Activated gamma-delta T cell treated with anti-CD3 and anti-CD28 coated beads, Interleukin-2, amount 50 U/mL, for 16 hours (primary cell): ENCODE results near the gene MAML3.

ENCODE experiments used
- DNase-seq: peaks from one replicate; pipeline ENCODE4 v3.0.0-alpha.2; 2020; ENCODE audit warnings: low read depth

MAML3 gene

GRCh38 chr4:139686130-139686529, 467.9 kb downstream of the MAML3 start:
- DNase-seq: no peak

DNA sequence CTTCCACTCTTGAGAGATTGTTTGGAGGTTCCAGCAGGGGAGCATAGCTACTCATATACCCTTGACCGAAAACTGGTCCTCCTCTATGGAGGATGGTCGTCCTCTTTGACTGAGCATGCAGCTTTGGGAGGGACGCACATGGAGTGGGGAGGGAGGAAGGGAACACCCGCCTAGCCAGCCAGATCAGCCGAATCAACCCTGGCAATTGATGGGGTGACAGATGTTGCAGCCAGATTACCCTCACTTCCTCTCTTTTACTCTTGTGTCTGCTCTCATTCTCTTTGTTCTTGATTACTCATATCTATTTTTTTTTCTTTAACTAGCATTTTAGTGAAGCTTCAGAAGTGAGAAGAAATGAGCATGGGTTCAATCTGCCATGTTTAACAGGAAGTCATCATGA, 468.8 kb downstream of the MAML3 start:
- no peak for DNase-seq

DNA sequence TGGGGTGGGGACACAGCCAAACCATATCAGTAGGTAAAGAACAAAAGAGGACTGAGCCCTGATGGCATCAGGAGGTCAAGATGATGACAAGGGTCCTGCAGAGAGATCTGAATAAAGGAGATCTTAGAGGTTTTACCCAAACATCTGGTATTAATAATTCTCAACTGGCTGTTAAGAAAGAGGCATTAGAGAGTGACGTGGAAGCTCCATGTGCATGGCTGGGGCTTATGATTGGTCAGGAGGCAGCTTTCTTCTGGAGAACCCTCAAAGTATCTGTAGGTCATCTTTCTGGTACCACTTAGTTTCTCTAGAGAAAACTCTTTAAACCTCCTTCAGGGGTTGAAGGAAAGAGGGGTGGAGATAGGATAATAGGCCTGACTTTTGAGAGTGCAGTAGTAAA, 469.6 kb downstream of the MAML3 start:
- no peak for DNase-seq

GRCh38 chr4:139682741-139683151, 471.2 kb downstream of the MAML3 start:
- no peak for DNase-seq

GRCh38 chr4:139682309-139682708, 471.7 kb downstream of the MAML3 start:
- no peak for DNase-seq

DNA sequence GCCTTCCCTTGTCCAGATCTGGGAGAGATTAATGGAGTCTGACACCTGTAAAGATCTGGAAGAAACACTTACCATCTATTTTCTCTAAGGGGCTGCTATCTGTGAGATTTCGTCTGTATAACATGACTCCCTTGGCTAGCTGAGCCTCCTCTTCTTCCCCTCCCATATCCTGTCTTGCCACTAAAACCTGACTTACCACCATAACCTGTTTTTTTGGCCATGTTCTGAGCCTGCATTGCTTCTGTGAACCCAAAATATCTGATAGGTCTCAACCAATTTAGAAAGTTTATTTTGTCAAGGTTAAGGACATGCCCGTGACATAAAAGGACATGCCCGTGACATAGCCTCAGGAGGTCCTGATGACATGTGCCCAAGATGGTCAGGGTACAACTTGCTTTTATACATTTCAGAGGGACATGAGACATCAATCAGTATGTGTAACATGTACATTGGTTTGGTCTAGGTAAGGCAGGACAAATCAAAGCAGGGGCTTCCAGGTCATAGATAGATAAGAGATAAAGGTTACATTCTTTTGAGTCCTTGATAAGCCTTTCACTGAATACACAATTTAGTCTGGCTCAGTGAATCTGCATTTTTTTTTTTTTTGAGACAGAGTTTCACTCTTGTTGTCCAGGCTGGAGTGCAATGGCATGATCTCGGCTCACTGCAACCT, 476.9 kb downstream of the MAML3 start:
- DNase-seq: no peak

- no peak for DNase-seq
These were observed 477.6 kb downstream of the MAML3 start for GRCh38 chr4:139676365-139676764.

DNA sequence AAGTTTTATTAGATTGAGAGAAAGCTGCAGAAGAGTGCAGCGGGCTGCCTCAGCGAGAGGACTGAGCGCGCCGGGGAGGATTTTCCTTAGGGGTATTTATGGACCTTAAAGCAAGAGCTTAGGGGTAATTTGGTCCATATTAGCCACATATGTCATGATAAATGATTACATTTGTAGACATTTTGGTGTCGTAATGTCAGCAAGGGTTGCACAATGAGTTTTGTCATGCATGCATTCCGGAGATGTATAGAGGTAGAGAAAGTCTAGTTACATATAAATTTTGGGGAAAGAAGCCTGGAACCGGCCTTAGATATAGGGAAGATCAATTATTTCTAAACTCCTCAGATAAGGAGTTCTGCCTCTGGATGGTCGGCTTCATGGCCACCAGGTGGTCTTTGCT, 478.3 kb downstream of the MAML3 start:
- no peak for DNase-seq

DNA sequence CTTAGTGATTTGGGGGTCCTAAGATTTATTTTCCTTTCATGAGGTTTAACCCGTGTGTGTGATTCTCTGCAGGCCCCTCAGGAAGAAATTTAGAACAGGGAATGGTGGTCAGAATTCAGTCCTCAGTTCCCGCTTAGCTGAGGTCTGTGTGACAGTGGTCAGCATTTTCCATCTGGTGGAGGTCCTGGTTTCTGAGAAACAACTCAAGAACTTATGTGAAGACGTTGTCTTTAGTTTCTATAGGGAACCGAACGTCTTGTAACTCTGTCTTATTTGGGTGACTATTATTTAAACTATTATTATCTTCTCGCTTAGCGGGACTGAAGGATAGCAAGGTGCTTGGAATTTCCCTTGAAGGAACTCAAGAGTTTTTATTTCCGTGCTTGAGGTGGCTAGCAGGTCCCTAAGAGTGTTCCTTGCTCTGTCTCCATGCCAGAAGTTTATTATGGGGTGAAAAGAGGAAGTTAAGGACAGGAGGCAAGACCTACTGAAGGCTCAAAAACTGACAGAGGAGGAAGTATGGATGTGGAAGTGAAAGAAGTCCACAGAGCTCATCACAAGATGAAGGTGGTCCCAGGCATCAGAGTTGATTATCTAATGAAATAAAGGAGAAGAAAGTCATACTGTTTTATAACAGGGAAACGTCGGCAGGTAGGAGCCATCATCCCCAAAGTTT, 479.0 kb downstream of the MAML3 start:
- no peak for DNase-seq

DNA sequence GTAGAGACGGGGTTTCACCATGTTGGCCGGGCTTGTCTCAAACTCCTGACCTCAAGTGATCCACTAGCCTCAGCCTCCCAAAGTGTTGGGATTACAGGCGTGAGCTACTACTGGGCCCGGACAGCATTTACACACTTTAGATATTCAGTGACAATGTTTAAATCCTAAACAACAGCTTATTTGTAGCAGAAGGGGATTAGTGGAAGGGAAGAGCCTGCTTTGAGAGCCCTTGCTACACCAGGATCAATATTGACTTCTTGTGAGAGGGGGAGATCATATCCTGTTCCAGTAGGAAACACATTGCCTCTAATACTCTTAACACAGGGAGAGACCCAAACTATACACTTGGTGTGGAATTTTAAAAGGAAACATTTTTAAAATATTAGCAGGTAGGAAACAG, 481.3 kb downstream of the MAML3 start:
- DNase-seq: no peak

DNA sequence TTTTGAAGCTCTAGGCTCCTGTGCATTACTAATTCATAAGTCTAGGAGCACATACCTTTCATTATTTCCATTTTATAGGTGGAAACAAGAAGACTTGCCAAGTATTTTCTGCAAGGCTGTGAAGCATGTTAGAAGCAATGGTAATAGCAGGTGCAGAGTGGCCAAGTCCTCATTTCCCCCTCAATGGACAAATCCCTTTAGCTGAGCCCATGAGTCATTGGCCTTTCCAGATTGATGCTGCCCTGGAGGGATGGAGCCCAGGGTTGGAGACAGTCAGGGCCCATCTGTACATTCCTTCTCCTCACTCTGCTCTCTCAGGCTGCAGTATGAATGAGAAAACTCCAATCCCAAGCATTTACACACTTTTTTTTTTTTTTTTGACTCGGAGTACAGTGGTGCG, 481.8 kb downstream of the MAML3 start:
- DNase-seq: no peak

- DNase-seq: no peak
These were observed 483.2 kb downstream of the MAML3 start for GRCh38 chr4:139670775-139671174.

DNA sequence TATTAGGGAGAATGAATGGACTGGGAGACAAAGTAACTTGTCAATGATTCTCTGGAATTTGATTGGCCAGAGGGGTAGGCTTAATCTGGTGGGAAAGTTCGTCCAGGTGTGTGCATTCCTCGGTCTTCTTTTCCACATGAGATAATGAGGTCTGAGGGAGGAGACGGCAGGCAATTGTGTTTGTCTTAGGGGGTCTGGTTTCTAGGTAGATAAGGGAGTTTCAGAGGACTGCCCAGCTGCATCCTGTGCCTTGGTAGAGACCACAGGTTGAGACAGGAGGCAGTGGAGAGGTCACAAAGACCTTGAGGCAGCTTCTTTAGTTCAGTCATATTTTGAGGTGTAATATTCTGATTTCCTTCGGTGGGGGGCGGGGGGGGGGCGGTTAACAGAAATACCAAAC, 484.1 kb downstream of the MAML3 start:
- DNase-seq: no peak

DNA sequence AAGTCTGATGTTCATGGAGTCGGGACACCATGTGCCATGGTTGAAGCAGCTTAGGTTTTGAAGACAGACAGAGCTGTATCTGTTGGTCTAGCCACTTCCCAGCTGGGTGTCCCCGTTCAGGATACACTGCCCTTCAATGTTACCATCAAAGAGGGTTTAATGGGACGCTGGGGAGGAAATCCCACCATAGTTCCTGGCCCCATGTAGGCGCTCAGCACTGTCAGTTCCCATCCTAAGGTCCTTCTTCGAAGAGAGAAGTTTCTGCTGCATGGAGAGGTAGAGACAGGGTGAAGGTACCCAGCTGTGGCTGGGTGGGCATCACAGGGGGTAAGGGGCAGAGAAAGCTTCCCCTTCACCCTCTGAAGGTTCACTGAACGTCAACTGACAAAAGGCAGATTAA, 484.6 kb downstream of the MAML3 start:
- DNase-seq: no peak

- no peak for DNase-seq
These were observed 485.3 kb downstream of the MAML3 start for GRCh38 chr4:139668658-139669201.

DNA sequence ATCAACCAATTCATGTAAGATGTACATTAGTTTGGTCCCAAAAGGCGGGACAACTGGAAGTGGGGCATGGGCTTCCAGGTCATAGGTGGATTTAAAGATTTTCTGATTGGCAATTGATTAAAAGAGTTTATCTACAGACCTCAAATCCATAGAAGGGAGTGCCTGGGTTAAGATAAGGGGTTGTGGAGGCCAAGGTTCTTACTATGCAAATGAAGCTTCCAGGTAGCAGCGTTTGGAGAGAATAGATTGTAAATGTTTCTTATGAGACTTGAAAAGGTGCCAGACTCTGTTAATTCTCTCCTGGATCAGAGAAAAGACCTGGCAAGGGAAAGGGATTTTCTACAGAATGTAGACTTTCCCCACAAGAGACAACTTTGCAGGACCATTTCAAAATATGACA, 485.9 kb downstream of the MAML3 start:
- DNase-seq: no peak
